Measurements from ENCODE around the gene HDAC11. TPM values are rescaled to one million over a fixed set of nuclear protein-coding genes. Genes with fewer than 3 reads are reported as not detected.

HDAC11 gene
- total and polyA plus RNA-seq, 9 of the 15 experiments (the other 6 are each of a cell fraction or from before 2014, with no cell fraction given) = 0.60 to 6.0 (median 4.5) TPM

GRCh38 chr3:13492976-13493866 is 13.1 kb downstream of the HDAC11 start:
- Histone ChIP-seq H3K27ac (ENCODE audit: extremely low read depth, low read depth, low read length) (no peak overlapping the region), H4K20me1 (replicated peaks; ENCODE audit: control insufficient read depth, insufficient read depth, low read length) (peaks cover 20% of the 10 kb centered on the region), H3K27me3 (ENCODE audit: control insufficient read depth in 2 of 2, insufficient read depth in 2 of 2, low read length in 2 of 2) (no peaks in the 10 kb centered on the region), H3K9me3 (replicated peaks; ENCODE audit: control insufficient read depth, insufficient read depth, low read depth, low read length) (no peaks in the 10 kb centered on the region), H3K9ac (ENCODE audit: insufficient read depth in 1 of 2, low read depth in 2 of 2, low read length in 2 of 2) (peak overlapping the region in 1 of 2 experiments; percentile 20; a peak in 1 of 4 replicates), H3K4me1 (replicated peaks in 1 of 2; ENCODE audit: control insufficient read depth in 2 of 2, insufficient read depth in 2 of 2, low read length in 2 of 2) (peaks cover 0 to 16% of the 10 kb centered on the region in 2 experiments; a peak in 3 of 5 replicates), H3K9me1 (ENCODE audit: control insufficient read depth, insufficient read depth, low read length) (no peaks in the 10 kb centered on the region), H3K4me2 (ENCODE audit: insufficient read depth, low read length) (no peak overlapping the region), H2AFZ (ENCODE audit: low read depth, low read length) (no peak overlapping the region), H3K4me3 (no peak overlapping the region), H3K79me2 (ENCODE audit: control insufficient read depth, insufficient read depth, low read length) (no peaks in the 10 kb centered on the region), H3K36me3 (ENCODE audit: control insufficient read depth, insufficient read depth, low read length) (no peaks in the 10 kb centered on the region)
- CTCF ChIA-PET (ENCODE audit: low intra/inter-chr PET ratio) = interaction anchor here (5.3 kb wide), 1 partner anchor 156 kb away, joined by 138 read pairs; no protein-coding TSS in a partner anchor
- in situ Hi-C loops (cut with MboI) (loop anchor here (10.0 kb wide), 1 partner anchor 392 kb away; the partner anchor contains the start of gene WNT7A), intact Hi-C loops (cut with micrococcal nuclease) (no loop called here)
- DNase-seq (ENCODE audit: extremely low read depth in 1 of 4, low spot score in 3 of 4) (no peak), ATAC-seq (no peak), FAIRE-seq (no peak)
- WGBS (ENCODE audit: insufficient coverage, low coverage, missing lambda C conversion rate) = 48% methylated on average over 15 of the region's 15 CpGs
- POLR2A ChIA-PET = no interaction called here
- no TSS peak for BruUV-seq (replicated peaks)
- TF ChIP-seq KDM4B (IDR thresholded peaks at IDR 0.05; ENCODE audit: borderline replicate concordance in 2 of 2, low read depth in 1 of 2) = no peak
- TF ChIP-seq KDM5B (IDR thresholded peaks at IDR 0.05; ENCODE audit: insufficient replicate concordance, low read depth, low read length) = no peak
- TF ChIP-seq MTA1 (IDR thresholded peaks at IDR 0.05; ENCODE audit: borderline replicate concordance) = no peak
- no peak for TF ChIP-seq JUNB (CRISPR knock-in tag; conservative IDR thresholded peaks at IDR 0.05)

All from K562 (cell line).